Upper lobe of left lung (tissue), 6 donors: ENCODE measurements around the gene MCTP2. TPM values are rescaled to one million over a fixed set of nuclear protein-coding genes. Genes with fewer than 3 reads are reported as not detected.

Source experiments
- ATAC-seq, 2 donors: fragments of 200-7000 bp; cut with Tn5 transposase; one replicate each; pipeline ENCODE4 v1.9.1; 2022; ENCODE audit warnings: mild to moderate bottlenecking in 2 of 2, moderate library complexity in 2 of 2; ENCODE audit not compliant: low FRiP score in 2 of 2
- DNase-seq, 2 donors: peaks; one replicate each; pipeline ENCODE4 v3.0.0-alpha.2; 2019 to 2020
- H3K27ac ChIP-seq, 4 donors: fragments of 200-600 bp; sonication (generic); one replicate each; pipeline ENCODE4 v1.5.1; 2016 to 2019
- H3K27me3 ChIP-seq, 4 donors: fragments of 200-600 bp; sonication (generic); one replicate each; pipeline ENCODE4 v1.5.1; 2017 to 2019
- H3K36me3 ChIP-seq, 4 donors: fragments of 200-600 bp; sonication (generic); one replicate each; pipeline ENCODE4 v1.5.1; 2016 to 2019
- H3K4me1 ChIP-seq, 4 donors: fragments of 200-600 bp; sonication (generic); one replicate each; pipeline ENCODE4 v1.5.1; 2018 to 2019
- H3K4me3 ChIP-seq, 4 donors: fragments of 200-600 bp; sonication (generic); one replicate each; pipeline ENCODE4 v1.5.1; 2017 to 2019; ENCODE audit warnings: mild to moderate bottlenecking in 2 of 4, moderate library complexity in 1 of 4
- H3K9me3 ChIP-seq, 4 donors: fragments of 200-600 bp; sonication (generic); one replicate each; pipeline ENCODE4 v1.5.1; 2018 to 2019
- CTCF ChIP-seq, 6 experiments: fragments of 450-650 bp in 4 of 6; fragments of 200-600 bp in 2 of 6; sonication (generic) in 2 of 6; IDR thresholded peaks; one replicate each; pipeline ENCODE4 v1.5.1; 2016 to 2019; ENCODE audit warnings: antibody characterized with exemption in 6 of 6
- EP300 ChIP-seq, 4 donors: sonication (generic); formaldehyde crosslinking; IDR thresholded peaks; one replicate each; pipeline ENCODE4 v1.5.1; 2017; ENCODE audit warnings: antibody characterized with exemption in 4 of 4, control low read depth in 2 of 4
- POLR2A ChIP-seq, 4 donors: fragments of 450-650 bp; IDR thresholded peaks; one replicate each; pipeline ENCODE4 v1.5.1; 2016 to 2017; ENCODE audit warnings: antibody characterized with exemption in 4 of 4, mild to moderate bottlenecking in 2 of 4
- POLR2AphosphoS5 ChIP-seq, 2 donors: sonication (generic); formaldehyde crosslinking; IDR thresholded peaks; one replicate each; pipeline ENCODE4 v1.5.1; 2017; ENCODE audit warnings: antibody characterized with exemption in 2 of 2
- WGBS, 2 donors: methylation state at CpG; one replicate each; pipeline ENCODE4 v1.1.5; 2017 to 2018; 5-methylcytosine and 5-hydroxymethylcytosine counted together
- total RNA-seq, 6 donors: library from RNA; depleted of rRNA in 4 of 6; stranded (reverse); fragments of >200 nt in 4 of 6; gene quantifications; one replicate each; pipeline versions ENCODE4 v1.1.0 to v1.2.1, GENCODE V29; 2016 to 2021
- donor health status: DM: no; HTN: no; CAD: no; lungs with moderate emphysema.
- donor health status: DM: no; HTN: yes; CAD: no; lungs with severe emphysema.

The MCTP2 gene
- total RNA-seq, 6 donors from 2014 or later: 33.4 to 64.8 (median 48.5) TPM

GRCh38 chr15:94280301-94280700 is 48.9 kb downstream of the MCTP2 start:
- Histone ChIP-seq H3K4me3 (no peak overlapping the region), H3K9me3 (no peaks in the 10 kb centered on the region), H3K36me3 (no peaks in the 10 kb centered on the region), H3K27ac (no peak overlapping the region), H3K4me1 (no peaks in the 10 kb centered on the region), H3K27me3 (no peaks in the 10 kb centered on the region)
- DNase-seq: no peak
- TF ChIP-seq POLR2AphosphoS5 (IDR thresholded peaks at IDR 0.05) (no peak), POLR2A (IDR thresholded peaks at IDR 0.05) (no peak), EP300 (IDR thresholded peaks at IDR 0.05) (no peak), CTCF (IDR thresholded peaks at IDR 0.05) (no peak)
- 75 to 80% methylated on average over 3 of the region's 3 CpGs for WGBS, 2 donors
- ATAC-seq: no peak

- no peaks in the 10 kb centered on the region for H3K4me1 ChIP-seq
- TF ChIP-seq CTCF (IDR thresholded peaks at IDR 0.05) (no peak), EP300 (IDR thresholded peaks at IDR 0.05) (no peak), POLR2A (IDR thresholded peaks at IDR 0.05) (no peak), POLR2AphosphoS5 (IDR thresholded peaks at IDR 0.05) (no peak)
- H3K27me3 ChIP-seq: no peaks in the 10 kb centered on the region
- ATAC-seq (no peak), DNase-seq (no peak)
- no peak overlapping the region for H3K27ac ChIP-seq
- no peaks in the 10 kb centered on the region for H3K36me3 ChIP-seq
- no peak overlapping the region for H3K4me3 ChIP-seq
- no peaks in the 10 kb centered on the region for H3K9me3 ChIP-seq
- WGBS, 2 donors: 70 to 73% methylated on average over 5 to 7 of the region's 7 CpGs
Observed at GRCh38 chr15:94282269-94283250, 51.2 kb downstream of the MCTP2 start.

GRCh38 chr15:94286583-94286982 is 55.2 kb downstream of the MCTP2 start:
- Histone ChIP-seq H3K27me3 (no peaks in the 10 kb centered on the region), H3K4me1 (no peaks in the 10 kb centered on the region), H3K36me3 (no peaks in the 10 kb centered on the region), H3K27ac (peak overlapping the region in 2 of 4 donors; percentile 8 to 25), H3K9me3 (no peaks in the 10 kb centered on the region), H3K4me3 (no peak overlapping the region)
- WGBS, 2 donors: 32 to 35% methylated on average over 3 of the region's 3 CpGs
- ATAC-seq: no peak
- TF ChIP-seq EP300 (IDR thresholded peaks at IDR 0.05) (no peak), CTCF (IDR thresholded peaks at IDR 0.05) (no peak)
- no peak for DNase-seq

GRCh38 chr15:94287794-94288246 is 56.5 kb downstream of the MCTP2 start:
- 54 to 66% methylated on average over 4 of the region's 4 CpGs for WGBS, 2 donors
- DNase-seq: peak in 1 of 2 donors; percentile 44
- peak; percentile 37 to 53 for ATAC-seq
- no peaks in the 10 kb centered on the region for H3K4me1 ChIP-seq
- no peaks in the 10 kb centered on the region for H3K27me3 ChIP-seq
- no peak overlapping the region for H3K27ac ChIP-seq
- H3K9me3 ChIP-seq: no peaks in the 10 kb centered on the region
- H3K36me3 ChIP-seq: no peaks in the 10 kb centered on the region
- H3K4me3 ChIP-seq: no peak overlapping the region
- no peak for TF ChIP-seq CTCF (IDR thresholded peaks at IDR 0.05)
- no peak for TF ChIP-seq EP300 (IDR thresholded peaks at IDR 0.05)
- no peak for TF ChIP-seq POLR2AphosphoS5 (IDR thresholded peaks at IDR 0.05)
- TF ChIP-seq POLR2A (IDR thresholded peaks at IDR 0.05): no peak
